T-cell (primary cell): Measurements from ENCODE around the gene ABCE1. TPM values are rescaled to one million over a fixed set of nuclear protein-coding genes. Genes with fewer than 3 reads are reported as not detected.
A peak's percentile ranks its signal among the peaks of the same experiment; 100 is the strongest.

ENCODE experiments used
- ATAC-seq, 4 experiments: fragments of 200-7000 bp in 3 of 4; fragments of 150-1000 bp in 1 of 4; cut with Tn5 transposase; replicated peaks in 1 of 4; 1 replicate in 3 of 4; 2 replicates in 1 of 4; pipeline ENCODE4 v1.10.0; 2021; ENCODE audit warnings: moderate library complexity in 3 of 4, mild to moderate bottlenecking in 2 of 4, moderate number of reproducible peaks in 1 of 4
- CTCF ChIA-PET, 2 donors: fragments of 300-600 bp; sonication (Branson Sonifier 250); formaldehyde crosslinking; loops; one replicate each; lab custom pipeline; 2022; ENCODE audit warnings: antibody characterized with exemption in 2 of 2; lab: Charles Lee
- POLR2A ChIA-PET, 2 donors: fragments of 300-600 bp; sonication (Branson Sonifier 250); formaldehyde crosslinking; loops; one replicate each; lab custom pipeline; 2022; ENCODE audit warnings: antibody characterized with exemption in 2 of 2; lab: Charles Lee
- DNase-seq, 35 experiments: peaks; one replicate each; pipeline versions ENCODE4 v3.0.0 to v3.0.0-alpha.2; 2013 to 2023
- H3K27ac ChIP-seq: one replicate; pipeline ENCODE4 v1.5.1; 2013; ENCODE audit warnings: low read length
- H3K27me3 ChIP-seq, 2 experiments: replicated peaks in 1 of 2; 1 replicate in 1 of 2; 2 replicates in 1 of 2; pipeline versions ENCODE4 v1.6.1 to v1.7.0; 2013; ENCODE audit warnings: low read length in 1 of 2, mixed read lengths in 1 of 2; ENCODE audit not compliant: control insufficient read depth in 2 of 2, insufficient read depth in 2 of 2; ENCODE audit errors: extremely low read depth in 1 of 2
- H3K36me3 ChIP-seq, 2 donors: 1 replicate in 1 of 2; 2 replicates in 1 of 2; pipeline versions ENCODE4 v1.6.1 to v1.7.0; 2013; ENCODE audit warnings: low read length in 1 of 2; ENCODE audit not compliant: control insufficient read depth in 2 of 2, insufficient read depth in 1 of 2; ENCODE audit errors: extremely low read depth in 1 of 2
- H3K4me1 ChIP-seq, 2 experiments: 1 replicate in 1 of 2; 2 replicates in 1 of 2; pipeline versions ENCODE4 v1.6.1 to v1.7.0; 2013; ENCODE audit warnings: low read length in 2 of 2, mixed read lengths in 1 of 2; ENCODE audit not compliant: insufficient read depth in 2 of 2, control insufficient read depth in 1 of 2; ENCODE audit errors: extremely low read depth in 1 of 2
- H3K4me3 ChIP-seq, 2 donors: 1 replicate in 1 of 2; 2 replicates in 1 of 2; pipeline versions ENCODE4 v1.5.1 to v1.7.0; 2013; ENCODE audit warnings: mild to moderate bottlenecking in 2 of 2, low read length in 1 of 2, moderate library complexity in 1 of 2; ENCODE audit not compliant: control insufficient read depth in 1 of 2; ENCODE audit errors: extremely low read depth in 1 of 2
- H3K9me3 ChIP-seq: 2 replicates; pipeline ENCODE4 v1.7.0; 2013
- H3K27ac Mint-ChIP-seq, 2 donors: one replicate each; pipeline ENCODE4 v1.8.0; 2020 to 2021; ENCODE audit warnings: mild to moderate bottlenecking in 2 of 2, mixed read lengths in 2 of 2
- H3K27me3 Mint-ChIP-seq, 2 donors: one replicate each; pipeline ENCODE4 v1.8.0; 2021 to 2022; ENCODE audit warnings: mixed read lengths in 2 of 2
- H3K36me3 Mint-ChIP-seq: one replicate; pipeline ENCODE4 v1.8.0; 2021; ENCODE audit warnings: mixed read lengths
- H3K4me1 Mint-ChIP-seq, 3 donors: one replicate each; pipeline ENCODE4 v1.8.0; 2020 to 2022; ENCODE audit warnings: mixed read lengths in 3 of 3, mild to moderate bottlenecking in 1 of 3
- H3K4me3 Mint-ChIP-seq, 3 donors: one replicate each; pipeline ENCODE4 v1.8.0; 2020 to 2022; ENCODE audit warnings: mild to moderate bottlenecking in 3 of 3, mixed read lengths in 3 of 3, moderate library complexity in 3 of 3
- H3K9me3 Mint-ChIP-seq, 3 donors: one replicate each; pipeline ENCODE4 v1.8.0; 2020 to 2022; ENCODE audit warnings: mixed read lengths in 3 of 3
- WGBS: methylation state at CpG from one replicate; pipeline ENCODE4 v1.1.5; 2013; ENCODE audit warnings: missing lambda C conversion rate; ENCODE audit not compliant: insufficient coverage; 5-methylcytosine and 5-hydroxymethylcytosine counted together
- total RNA-seq, 35 experiments: library from RNA in 6 of 35; stranded (reverse) in 6 of 35; fragments of 120-200 nt in 1 of 35; gene quantifications; one replicate each; pipeline versions ENCODE4 v1.2.1 to v1.2.4 and lab custom pipeline; 2013 to 2026

The ABCE1 gene
- total RNA-seq, 5 donors from 2014 or later (not counting 1 experiment from before 2014, with no cell fraction given): 47.7 to 73.8 (median 65.4) TPM

DNA sequence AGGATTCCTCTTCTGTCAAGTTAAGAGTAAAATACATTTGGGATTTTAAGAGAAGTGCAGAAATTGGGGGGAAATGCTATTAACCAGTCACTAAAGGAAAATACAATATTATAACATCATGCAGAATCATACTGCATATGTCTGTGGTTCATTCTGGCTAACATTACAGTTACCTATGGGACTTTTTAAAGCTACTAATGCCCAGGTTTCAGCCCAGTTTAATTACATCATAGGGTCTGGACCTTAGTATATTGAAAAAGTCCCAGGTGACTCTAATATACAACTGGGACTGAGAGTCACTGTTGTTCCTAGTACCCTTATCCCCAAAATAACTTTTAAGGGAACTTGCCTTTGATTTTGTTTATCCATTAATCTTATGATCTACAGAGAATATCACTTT is 10.0 kb downstream of the ABCE1 start:
- CTCF ChIA-PET: interaction anchor here in 1 of 2 donors (0.5 kb wide), 1 partner anchor 74 kb away, joined by 6 read pairs; no protein-coding TSS in a partner anchor
- no peaks in the 10 kb centered on the region for H3K9me3 Mint-ChIP-seq
- H3K27me3 ChIP-seq: no peaks in the 10 kb centered on the region
- POLR2A ChIA-PET: interaction anchor here in 1 of 2 donors (0.5 kb wide), 1 partner anchor 10 kb away, joined by 3 read pairs; no protein-coding TSS in a partner anchor
- H3K27ac Mint-ChIP-seq: no peak overlapping the region
- no peak overlapping the region for H3K27ac ChIP-seq
- H3K4me1 Mint-ChIP-seq: peaks cover 7 to 19% (median 16%) of the 10 kb centered on the region in 3 donors
- H3K36me3 ChIP-seq: peaks cover 0 to 67% of the 10 kb centered on the region in 2 donors
- H3K4me1 ChIP-seq: peaks cover 0 to 3% of the 10 kb centered on the region in 2 experiments
- ATAC-seq (no peak), DNase-seq (no peak)
- peaks cover 45% of the 10 kb centered on the region for H3K36me3 Mint-ChIP-seq
- no peak overlapping the region for H3K4me3 ChIP-seq
- H3K4me3 Mint-ChIP-seq: no peak overlapping the region
- H3K9me3 ChIP-seq: no peaks in the 10 kb centered on the region
- H3K27me3 Mint-ChIP-seq: no peaks in the 10 kb centered on the region

DNA sequence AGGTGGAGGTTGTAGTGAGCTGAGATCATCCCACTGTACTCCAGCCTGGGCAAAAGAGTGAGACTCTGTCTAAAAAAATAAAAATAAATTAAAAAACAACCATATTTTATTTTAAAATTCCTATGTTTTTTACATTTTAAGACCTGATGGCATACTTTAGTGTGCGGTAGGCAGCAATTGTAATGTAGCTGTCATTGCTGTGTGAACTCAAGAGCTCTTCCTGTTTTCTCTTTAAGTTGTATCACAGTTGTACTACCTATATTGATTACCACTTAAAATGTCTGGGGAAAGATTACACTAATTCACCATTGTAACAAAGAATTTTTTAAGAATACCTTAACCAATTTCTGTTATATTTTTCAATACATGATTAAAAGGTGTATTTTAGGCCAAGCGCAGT is 27.3 kb downstream of the ABCE1 start:
- Histone ChIP-seq H3K27me3 (no peaks in the 10 kb centered on the region), H3K4me3 (no peak overlapping the region), H3K4me1 (peaks cover 0 to 5% of the 10 kb centered on the region in 2 experiments), H3K27ac (peak overlapping the region; percentile 75), H3K9me3 (no peaks in the 10 kb centered on the region), H3K36me3 (peaks cover 0 to 47% of the 10 kb centered on the region in 2 donors)
- WGBS: no CpG with 5 or more reads among the region's 2 CpGs
- ChIA-PET POLR2A (interaction anchor here in 1 of 2 donors (0.7 kb wide), 1 partner anchor 45 kb away, joined by 3 read pairs; no protein-coding TSS in a partner anchor), CTCF (no interaction called here)
- Mint-ChIP-seq H3K4me1 (peaks cover 0 to 18% (median 17%) of the 10 kb centered on the region in 3 donors), H3K36me3 (peaks cover 49% of the 10 kb centered on the region), H3K27ac (peak overlapping the region; percentile 64 to 89), H3K27me3 (no peaks in the 10 kb centered on the region), H3K9me3 (no peaks in the 10 kb centered on the region), H3K4me3 (peak overlapping the region in 1 of 3 donors; percentile 17)
- ATAC-seq (no peak), DNase-seq (no peak)

DNA sequence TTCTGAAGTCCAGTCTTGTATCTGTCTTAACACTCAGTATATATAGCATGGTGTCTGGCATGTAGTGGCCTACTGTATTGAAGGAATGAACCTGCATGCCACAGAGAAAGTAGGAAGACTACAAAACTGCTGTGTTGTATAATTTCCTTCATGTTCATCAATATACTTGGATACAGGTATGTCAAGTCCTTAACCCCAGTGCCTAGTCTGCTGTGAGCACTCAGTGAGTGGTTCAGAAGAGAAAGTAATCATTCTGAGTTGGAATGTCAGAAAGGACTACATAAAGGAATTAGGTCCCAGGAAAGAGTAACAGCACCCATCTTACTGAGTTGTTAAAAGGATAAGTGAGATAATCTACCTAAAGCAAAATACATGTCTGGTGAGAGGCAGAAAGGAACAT is 32.0 kb downstream of the ABCE1 start:
- H3K27ac ChIP-seq: no peak overlapping the region
- POLR2A ChIA-PET: interaction anchor here in 1 of 2 donors (0.6 kb wide), 1 partner anchor 1597 kb away, joined by 9 read pairs; no protein-coding TSS in a partner anchor
- peaks cover 38% of the 10 kb centered on the region for H3K36me3 Mint-ChIP-seq

DNA sequence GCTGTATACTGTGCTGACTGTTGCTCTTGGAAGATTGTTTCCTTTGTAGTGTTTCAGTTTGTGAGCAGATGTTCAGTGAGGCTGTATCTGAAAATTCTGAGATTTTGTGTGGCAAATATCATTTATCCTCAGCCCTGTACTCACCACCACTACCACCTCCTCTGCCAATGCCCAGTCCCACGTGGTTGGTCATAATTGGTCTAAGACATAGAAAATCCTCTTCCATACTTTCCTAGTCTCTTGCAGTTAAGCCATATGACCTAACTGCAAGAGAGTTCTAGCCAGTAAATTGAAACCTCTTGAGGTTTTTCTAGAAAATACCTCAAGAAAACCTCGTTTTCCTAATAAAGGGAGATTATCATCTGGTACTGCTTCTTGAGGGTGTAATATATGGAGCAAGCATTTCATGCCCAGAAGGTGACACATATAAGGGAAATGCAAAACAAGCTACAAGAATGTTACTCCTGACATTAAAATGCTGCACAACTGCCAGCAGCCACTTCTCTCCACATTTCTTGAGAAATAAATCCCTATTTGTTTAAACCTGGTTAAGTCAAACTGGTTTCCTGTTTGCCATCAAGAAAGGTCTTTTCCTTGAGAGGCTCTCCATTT is 32.8 kb downstream of the ABCE1 start:
- DNase-seq (no peak), ATAC-seq (peak in 1 of 4 experiments; percentile 23)
- Mint-ChIP-seq H3K27ac (peak overlapping the region; percentile 62 to 75), H3K9me3 (no peaks in the 10 kb centered on the region), H3K4me3 (no peak overlapping the region), H3K4me1 (peaks cover 30 to 58% (median 54%) of the 10 kb centered on the region in 3 donors), H3K27me3 (no peaks in the 10 kb centered on the region), H3K36me3 (peaks cover 34% of the 10 kb centered on the region)
- Histone ChIP-seq H3K36me3 (peaks cover 0 to 12% of the 10 kb centered on the region in 2 donors), H3K27me3 (no peaks in the 10 kb centered on the region), H3K27ac (peak overlapping the region; percentile 1), H3K4me3 (no peak overlapping the region), H3K9me3 (no peaks in the 10 kb centered on the region), H3K4me1 (peaks cover 0 to 5% of the 10 kb centered on the region in 2 experiments)
- CTCF ChIA-PET: no interaction called here
- no CpG with 5 or more reads among the region's 2 CpGs for WGBS
- POLR2A ChIA-PET: interaction anchor here in 1 of 2 donors (0.6 kb wide), 1 partner anchor 30 kb away, joined by 4 read pairs; no protein-coding TSS in a partner anchor

More for the DNA sequence above, 32.0 kb downstream of the ABCE1 start:
- no peak overlapping the region for H3K4me3 ChIP-seq
- Mint-ChIP-seq H3K27ac (peak overlapping the region; percentile 62 to 75), H3K4me1 (peaks cover 26 to 55% (median 50%) of the 10 kb centered on the region in 3 donors), H3K4me3 (no peak overlapping the region), H3K27me3 (no peaks in the 10 kb centered on the region), H3K9me3 (no peaks in the 10 kb centered on the region)
- DNase-seq (no peak), ATAC-seq (peak in 1 of 4 experiments; percentile 25)
- H3K9me3 ChIP-seq: no peaks in the 10 kb centered on the region
- peaks cover 0 to 5% of the 10 kb centered on the region in 2 experiments for H3K4me1 ChIP-seq
- H3K27me3 ChIP-seq: no peaks in the 10 kb centered on the region
- peaks cover 0 to 15% of the 10 kb centered on the region in 2 donors for H3K36me3 ChIP-seq
- CTCF ChIA-PET: no interaction called here

DNA sequence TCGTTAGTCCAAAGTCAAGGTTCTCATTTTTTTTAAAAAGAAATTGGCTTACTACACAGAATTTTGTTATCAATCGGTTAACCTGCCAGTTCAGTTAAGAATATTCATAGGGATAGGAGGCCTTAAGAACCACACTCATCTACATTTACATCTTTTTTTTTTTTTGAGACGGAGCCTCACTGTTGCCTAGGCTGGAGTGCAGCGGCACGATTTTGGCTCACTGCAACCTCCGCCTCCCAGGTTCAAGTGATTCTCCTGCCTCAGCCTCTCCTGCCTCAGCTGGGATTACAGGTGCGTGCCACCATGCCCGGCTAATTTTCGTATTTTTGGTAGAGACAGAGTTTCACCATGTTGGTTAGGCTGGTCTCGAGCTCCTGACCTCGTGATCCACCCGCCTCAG is 33.7 kb downstream of the ABCE1 start:
- Histone ChIP-seq H3K27me3 (no peaks in the 10 kb centered on the region), H3K27ac (no peak overlapping the region), H3K4me1 (no peaks in the 10 kb centered on the region), H3K36me3 (peaks cover 0 to 3% of the 10 kb centered on the region in 2 donors), H3K9me3 (no peaks in the 10 kb centered on the region), H3K4me3 (no peak overlapping the region)
- ChIA-PET POLR2A (no interaction called here), CTCF (interaction anchor here in 1 of 2 donors (0.7 kb wide), 1 partner anchor 1197 kb away, joined by 3 read pairs; no protein-coding TSS in a partner anchor)
- no peak overlapping the region for H3K4me3 Mint-ChIP-seq
- no peaks in the 10 kb centered on the region for H3K9me3 Mint-ChIP-seq
- peaks cover 35 to 54% (median 49%) of the 10 kb centered on the region in 3 donors for H3K4me1 Mint-ChIP-seq
- no peaks in the 10 kb centered on the region for H3K27me3 Mint-ChIP-seq
- ATAC-seq (no peak), DNase-seq (no peak)
- peak overlapping the region in 1 of 2 donors; percentile 77 for H3K27ac Mint-ChIP-seq
- WGBS: 100% methylated on average over 3 of the region's 12 CpGs
- peaks cover 26% of the 10 kb centered on the region for H3K36me3 Mint-ChIP-seq

DNA sequence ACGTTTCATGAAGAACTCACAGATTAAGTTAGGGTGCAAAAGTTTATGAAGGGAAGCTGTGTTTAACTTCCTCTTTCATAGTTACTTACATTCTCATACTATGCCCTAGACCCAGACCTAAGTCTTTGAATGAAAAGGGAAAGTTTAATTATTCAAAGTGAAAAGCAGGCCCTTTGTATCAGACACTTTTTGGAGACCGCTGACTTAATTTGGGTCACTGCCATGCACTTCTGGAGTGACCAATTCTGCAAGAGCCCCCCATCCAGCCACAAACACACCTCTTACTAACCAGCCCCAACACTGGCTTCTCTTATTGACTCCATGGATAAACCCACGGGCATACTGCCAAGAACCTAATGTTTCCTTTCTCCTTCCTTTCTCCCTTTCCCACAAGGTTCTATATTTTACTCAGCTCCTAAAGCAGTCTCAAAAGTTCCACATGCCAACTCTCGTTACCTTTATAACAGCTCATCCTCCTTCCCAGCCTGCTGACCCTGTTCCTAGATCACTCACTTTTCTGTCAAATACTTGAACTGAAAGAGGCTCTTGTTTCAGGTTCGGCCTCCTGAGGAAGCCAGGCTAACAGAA is 34.5 kb downstream of the ABCE1 start:
- peaks cover 39 to 60% (median 54%) of the 10 kb centered on the region in 3 donors for H3K4me1 Mint-ChIP-seq
- CTCF ChIA-PET: interaction anchor here in 1 of 2 donors (0.7 kb wide), 1 partner anchor 1196 kb away, joined by 3 read pairs; no protein-coding TSS in a partner anchor
- Histone ChIP-seq H3K27me3 (no peaks in the 10 kb centered on the region), H3K4me3 (no peak overlapping the region), H3K9me3 (no peaks in the 10 kb centered on the region), H3K27ac (peak overlapping the region; percentile 32), H3K36me3 (peaks cover under 1 to 7% of the 10 kb centered on the region in 2 donors), H3K4me1 (no peaks in the 10 kb centered on the region)
- H3K27ac Mint-ChIP-seq: peak overlapping the region; percentile 70 to 77
- peaks cover 30% of the 10 kb centered on the region for H3K36me3 Mint-ChIP-seq
- ATAC-seq (no peak), DNase-seq (no peak)
- no peak overlapping the region for H3K4me3 Mint-ChIP-seq
- H3K9me3 Mint-ChIP-seq: no peaks in the 10 kb centered on the region
- 22% methylated on average over 2 of the region's 5 CpGs for WGBS
- no peaks in the 10 kb centered on the region for H3K27me3 Mint-ChIP-seq
- POLR2A ChIA-PET: interaction anchor here in 1 of 2 donors (0.5 kb wide), 1 partner anchor 25 kb away, joined by 6 read pairs; no protein-coding TSS in a partner anchor
